NCI-H2227 (cell line): Measurements from ENCODE around the gene SLC9A8.
"Not testable (repeated sequence)": the region's sequence is repeated elsewhere in the genome, so short reads cannot be mapped to it uniquely, and the experiment has no call there.

ENCODE experiments used
- DNase-seq: peaks from one replicate; lab custom pipeline; 2025; ENCODE audit not compliant: unreplicated experiment; lab: John Stamatoyannopoulos, UW

SLC9A8 gene

GRCh38 chr20:49850463-49851230 lies 38.0 kb downstream of the SLC9A8 start:
- DNase-seq, result no peak

GRCh38 chr20:49851231-49851705 lies 38.6 kb downstream of the SLC9A8 start:
- DNase-seq, result no peak

GRCh38 chr20:49851991-49852390 lies 39.4 kb downstream of the SLC9A8 start:
- no peak for DNase-seq

GRCh38 chr20:49852522-49853080 lies 40.0 kb downstream of the SLC9A8 start:
- no peak for DNase-seq

GRCh38 chr20:49853640-49854039 lies 41.0 kb downstream of the SLC9A8 start:
- DNase-seq, result peak; percentile 81

GRCh38 chr20:49854190-49854875 lies 41.7 kb downstream of the SLC9A8 start:
- DNase-seq, result peak; percentile 24

- DNase-seq, result no peak
Observed at GRCh38 chr20:49856904-49857303, 44.3 kb downstream of the SLC9A8 start.

- DNase-seq, result no peak
Observed at GRCh38 chr20:49858076-49858585, 45.5 kb downstream of the SLC9A8 start.

- no peak for DNase-seq
Observed at GRCh38 chr20:49859011-49859410, 46.4 kb downstream of the SLC9A8 start.

- DNase-seq, result no peak
Observed at GRCh38 chr20:49859807-49860206, 47.2 kb downstream of the SLC9A8 start.

GRCh38 chr20:49861232-49861631 lies 48.6 kb downstream of the SLC9A8 start:
- not testable (repeated sequence) for DNase-seq

GRCh38 chr20:49862607-49863200 lies 50.1 kb downstream of the SLC9A8 start:
- DNase-seq, result no peak

GRCh38 chr20:49863666-49864065 lies 51.0 kb downstream of the SLC9A8 start:
- no peak for DNase-seq

GRCh38 chr20:49865559-49865958 lies 52.9 kb downstream of the SLC9A8 start:
- DNase-seq, result peak; percentile 25

GRCh38 chr20:49866051-49866450 lies 53.4 kb downstream of the SLC9A8 start:
- no peak for DNase-seq

- no peak for DNase-seq
Observed at GRCh38 chr20:49867453-49868215, 55.0 kb downstream of the SLC9A8 start.

- no peak for DNase-seq
Observed at GRCh38 chr20:49868538-49868937, 55.9 kb downstream of the SLC9A8 start.

- no peak for DNase-seq
Observed at GRCh38 chr20:49868964-49869363, 56.3 kb downstream of the SLC9A8 start.

- DNase-seq, result no peak
Observed at GRCh38 chr20:49870261-49870660, 57.6 kb downstream of the SLC9A8 start.

GRCh38 chr20:49871391-49871948 lies 58.8 kb downstream of the SLC9A8 start:
- no peak for DNase-seq
